H1 (cell line): ENCODE measurements around the gene OR10A4.

Experiments
- TF ChIP-seq, protein P1 (sequence below), 3 experiments: IDR thresholded peaks; 1 replicate in 2 of 3; 2 replicates in 1 of 3; pipeline versions ENCODE4 v1.5.1 to v1.6.1; 2011; ENCODE audit warnings: low read length in 3 of 3, mild to moderate bottlenecking in 3 of 3, inconsistent platforms in 2 of 3, low read depth in 1 of 3, moderate library complexity in 1 of 3; ENCODE audit not compliant: insufficient read depth in 1 of 3; ENCODE audit errors: control extremely low read depth in 1 of 3
- TF ChIP-seq, protein P2 (sequence below): IDR thresholded peaks from 2 replicates; pipeline ENCODE4 v1.6.1; 2012; ENCODE audit warnings: inconsistent platforms

GRCh38 chr11:6875761-6876160 is 664 bp upstream of the OR10A4 start:
- TF ChIP-seq, protein P1, sequence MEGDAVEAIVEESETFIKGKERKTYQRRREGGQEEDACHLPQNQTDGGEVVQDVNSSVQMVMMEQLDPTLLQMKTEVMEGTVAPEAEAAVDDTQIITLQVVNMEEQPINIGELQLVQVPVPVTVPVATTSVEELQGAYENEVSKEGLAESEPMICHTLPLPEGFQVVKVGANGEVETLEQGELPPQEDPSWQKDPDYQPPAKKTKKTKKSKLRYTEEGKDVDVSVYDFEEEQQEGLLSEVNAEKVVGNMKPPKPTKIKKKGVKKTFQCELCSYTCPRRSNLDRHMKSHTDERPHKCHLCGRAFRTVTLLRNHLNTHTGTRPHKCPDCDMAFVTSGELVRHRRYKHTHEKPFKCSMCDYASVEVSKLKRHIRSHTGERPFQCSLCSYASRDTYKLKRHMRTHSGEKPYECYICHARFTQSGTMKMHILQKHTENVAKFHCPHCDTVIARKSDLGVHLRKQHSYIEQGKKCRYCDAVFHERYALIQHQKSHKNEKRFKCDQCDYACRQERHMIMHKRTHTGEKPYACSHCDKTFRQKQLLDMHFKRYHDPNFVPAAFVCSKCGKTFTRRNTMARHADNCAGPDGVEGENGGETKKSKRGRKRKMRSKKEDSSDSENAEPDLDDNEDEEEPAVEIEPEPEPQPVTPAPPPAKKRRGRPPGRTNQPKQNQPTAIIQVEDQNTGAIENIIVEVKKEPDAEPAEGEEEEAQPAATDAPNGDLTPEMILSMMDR (IDR thresholded peaks at IDR 0.05; ENCODE audit: control extremely low read depth in 1 of 3, insufficient read depth in 1 of 3, low read depth in 1 of 3, low read length in 3 of 3): no peak
- TF ChIP-seq, protein P2, sequence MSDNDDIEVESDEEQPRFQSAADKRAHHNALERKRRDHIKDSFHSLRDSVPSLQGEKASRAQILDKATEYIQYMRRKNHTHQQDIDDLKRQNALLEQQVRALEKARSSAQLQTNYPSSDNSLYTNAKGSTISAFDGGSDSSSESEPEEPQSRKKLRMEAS: no peak
